Measurements from ENCODE around the gene PIEZO2.

Gene PIEZO2

GRCh38 chr18:10839421-10839820 is 309.9 kb downstream of the PIEZO2 start:
- no peak for DNase-seq

DNA sequence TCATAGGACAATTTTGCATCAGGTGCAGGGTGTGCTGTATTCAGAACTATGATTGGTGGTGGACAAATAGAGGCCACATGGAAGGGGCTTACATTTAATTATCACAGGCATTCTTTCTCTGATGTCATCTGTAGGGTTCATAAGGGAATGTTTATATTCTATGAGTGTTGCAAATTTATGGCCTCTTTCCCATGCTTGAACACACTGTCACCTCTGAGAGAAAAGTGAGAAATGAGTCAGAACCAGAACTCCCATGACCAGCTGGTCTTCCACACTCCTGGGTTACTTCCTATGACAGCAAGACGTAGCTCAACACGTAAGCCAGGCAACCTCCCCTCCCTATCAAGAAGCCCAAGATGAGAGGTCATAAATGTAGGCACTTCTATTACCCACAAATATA is 310.8 kb downstream of the PIEZO2 start:
- no peak for DNase-seq

DNA sequence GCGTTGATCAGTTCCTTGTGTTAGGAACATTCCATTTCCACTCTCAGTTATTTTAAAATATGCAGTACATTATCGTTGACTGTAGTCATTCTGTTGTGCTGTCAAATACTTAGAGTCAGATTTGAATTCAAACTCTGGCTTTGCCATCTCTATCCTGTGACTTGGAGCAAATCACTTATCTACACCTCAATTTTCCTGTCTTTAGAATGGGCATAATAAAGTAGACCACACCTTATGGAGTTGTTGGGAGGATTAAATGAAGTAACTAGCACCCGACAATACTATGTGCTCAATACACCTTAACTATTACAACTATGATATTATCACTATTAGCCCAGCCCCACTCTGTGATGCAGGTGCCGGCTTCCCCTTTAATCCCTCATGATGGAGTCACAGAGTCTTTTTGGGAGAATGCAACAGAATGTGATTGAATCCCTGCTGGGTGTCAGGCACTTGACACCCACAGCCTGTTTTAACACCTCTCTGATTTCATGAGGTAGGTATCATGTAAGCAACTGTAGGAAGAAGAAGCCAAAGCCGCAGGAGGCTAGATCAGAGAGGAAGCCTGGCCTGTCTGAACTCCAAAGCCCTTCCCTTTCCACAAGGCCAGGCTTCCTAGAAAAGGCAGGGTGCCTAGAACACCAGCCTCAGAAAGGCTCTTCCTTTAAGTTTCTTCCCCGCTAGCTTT is 315.1 kb downstream of the PIEZO2 start:
- DNase-seq, result no peak

DNA sequence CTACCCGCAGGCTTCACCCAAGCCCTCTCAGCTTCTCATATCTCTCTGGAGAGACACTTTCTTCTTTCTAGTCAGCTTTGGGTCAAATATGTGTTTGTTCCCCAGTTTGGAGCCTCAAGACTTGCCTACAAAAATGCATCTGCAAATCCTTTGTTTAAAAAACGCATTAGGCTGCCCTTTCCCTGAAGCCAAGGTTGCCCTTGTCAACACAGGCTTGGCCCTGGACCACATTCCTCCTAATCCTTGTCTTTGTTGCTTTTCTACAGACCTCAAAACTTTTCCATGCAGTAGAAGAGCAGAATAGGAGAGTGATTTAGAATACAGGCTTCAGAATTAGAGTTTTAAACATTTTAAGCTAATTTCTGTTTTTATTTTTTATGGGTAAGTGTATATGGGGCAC is 315.7 kb downstream of the PIEZO2 start:
- DNase-seq, result no peak

DNA sequence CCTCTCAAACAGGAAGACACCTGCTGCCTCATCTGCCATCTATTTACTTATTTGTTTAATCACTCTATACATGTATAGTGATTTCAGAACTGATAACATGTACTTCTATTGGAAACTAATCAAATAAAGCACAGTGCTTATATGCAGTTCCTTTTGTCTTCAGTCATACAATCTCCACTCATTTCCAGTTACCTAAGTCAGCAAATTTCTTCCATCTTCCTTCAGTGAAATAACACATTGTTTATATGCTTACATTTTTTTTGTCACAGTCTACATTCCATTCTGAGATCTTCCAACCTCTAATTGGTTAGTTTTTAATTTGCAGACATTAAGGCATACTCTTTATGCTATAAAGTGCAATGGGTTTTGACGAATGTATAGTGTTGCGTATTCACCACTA is 323.0 kb downstream of the PIEZO2 start:
- no peak for DNase-seq

DNA sequence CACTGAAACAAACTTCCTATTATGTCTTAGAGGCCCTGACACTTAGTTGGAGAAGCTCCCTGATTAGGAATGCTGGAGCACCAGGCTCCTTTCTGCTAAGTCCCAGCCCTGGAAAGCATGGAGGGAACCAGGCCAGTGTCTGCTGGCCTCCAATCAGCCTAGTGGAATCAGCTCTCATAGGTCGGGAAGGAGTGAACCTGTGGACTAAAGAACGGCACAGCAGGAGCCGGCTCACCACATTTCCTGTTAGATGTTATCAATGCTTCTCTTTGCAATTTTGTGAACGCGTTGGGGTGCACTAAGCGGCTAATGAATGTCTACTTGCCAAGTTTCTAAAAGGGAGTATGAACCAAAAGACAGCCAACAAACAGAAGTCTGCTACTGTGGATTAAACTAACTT is 326.9 kb downstream of the PIEZO2 start:
- no peak for DNase-seq

GRCh38 chr18:10820681-10821080 is 328.7 kb downstream of the PIEZO2 start:
- DNase-seq, result no peak

DNA sequence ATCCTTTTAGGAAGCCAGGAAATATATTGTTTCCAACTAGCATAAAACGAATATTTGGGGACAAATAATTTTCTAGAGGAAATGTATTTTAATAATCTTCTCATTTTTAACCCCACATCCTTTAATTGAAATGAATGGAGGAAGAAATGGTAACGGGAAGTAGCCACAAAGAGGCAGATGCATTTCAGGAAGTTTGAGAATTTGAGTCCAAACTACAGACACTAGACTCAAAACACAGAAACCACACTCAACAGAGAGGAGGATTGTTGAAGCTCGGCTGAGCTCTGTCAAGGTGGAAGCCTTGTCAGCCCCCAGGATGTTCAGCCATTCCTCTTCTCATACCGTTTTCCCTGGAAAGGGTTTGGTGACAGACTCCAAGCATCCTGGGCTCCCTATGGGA is 335.0 kb downstream of the PIEZO2 start:
- no peak for DNase-seq

DNA sequence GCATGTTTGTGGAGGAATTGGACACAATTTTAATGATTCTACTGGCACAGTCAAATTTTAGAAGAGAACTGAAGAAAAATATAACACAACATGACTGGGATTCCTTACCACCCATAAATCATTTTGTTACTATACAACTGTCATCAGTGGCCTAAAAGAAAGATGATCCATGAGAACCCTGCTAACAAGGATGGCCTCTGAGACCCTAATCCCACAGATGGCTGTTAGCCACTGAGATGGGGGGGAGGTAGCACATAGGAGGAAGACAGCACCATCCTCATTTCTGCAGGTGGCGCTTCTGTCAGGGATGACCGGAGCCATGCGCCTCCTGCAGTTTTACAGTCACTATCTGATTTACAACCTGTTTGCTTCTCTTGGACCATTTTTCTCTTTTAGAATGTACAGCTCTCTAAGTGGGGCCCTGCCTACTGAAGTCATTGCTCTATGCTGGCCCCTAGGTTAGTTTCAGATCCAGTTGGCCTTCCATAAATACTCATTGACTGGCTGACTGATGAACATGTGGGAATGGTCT is 343.7 kb downstream of the PIEZO2 start:
- DNase-seq, result no peak

- no peak for DNase-seq
Observed at GRCh38 chr18:10804126-10804525, 345.2 kb downstream of the PIEZO2 start.

DNA sequence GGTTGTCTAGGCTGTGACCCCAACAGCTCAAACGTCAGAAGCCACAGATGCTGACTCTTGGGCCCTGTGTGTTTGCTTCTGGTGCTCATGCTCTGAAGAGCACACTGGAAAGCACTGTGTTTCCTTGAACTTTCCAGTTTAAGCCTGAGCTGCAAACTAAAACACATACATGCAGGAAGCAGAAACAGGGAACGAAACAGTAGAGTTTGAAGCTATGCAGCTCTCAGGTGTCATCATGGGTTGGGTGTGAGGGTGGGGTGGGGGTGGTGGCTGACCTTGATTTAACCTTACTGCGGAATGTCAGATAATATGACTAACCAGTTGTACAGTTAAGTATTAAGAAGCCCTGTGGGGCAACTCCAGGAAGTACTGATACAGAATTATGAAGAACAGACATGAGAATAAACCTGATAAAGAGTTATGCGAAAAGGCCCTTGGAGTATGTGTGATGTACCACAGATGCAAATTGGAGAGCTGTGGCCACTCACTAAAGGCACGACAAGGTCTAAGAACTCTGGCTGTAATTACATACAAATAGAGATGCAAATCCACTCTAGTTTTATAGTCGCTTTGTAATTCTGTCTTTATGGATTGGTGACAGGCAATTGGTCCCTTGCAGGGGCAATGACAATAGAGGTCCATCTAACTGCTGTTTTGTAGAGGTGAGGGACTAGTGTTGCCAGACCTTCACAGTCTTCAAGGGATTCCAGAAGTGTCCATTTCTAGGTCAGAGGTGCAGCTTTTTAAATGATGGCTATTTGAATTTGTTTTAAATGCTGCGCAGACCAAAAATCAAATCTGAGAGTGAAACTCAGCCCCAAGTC is 350.4 kb downstream of the PIEZO2 start:
- peak; percentile 69 for DNase-seq

DNA sequence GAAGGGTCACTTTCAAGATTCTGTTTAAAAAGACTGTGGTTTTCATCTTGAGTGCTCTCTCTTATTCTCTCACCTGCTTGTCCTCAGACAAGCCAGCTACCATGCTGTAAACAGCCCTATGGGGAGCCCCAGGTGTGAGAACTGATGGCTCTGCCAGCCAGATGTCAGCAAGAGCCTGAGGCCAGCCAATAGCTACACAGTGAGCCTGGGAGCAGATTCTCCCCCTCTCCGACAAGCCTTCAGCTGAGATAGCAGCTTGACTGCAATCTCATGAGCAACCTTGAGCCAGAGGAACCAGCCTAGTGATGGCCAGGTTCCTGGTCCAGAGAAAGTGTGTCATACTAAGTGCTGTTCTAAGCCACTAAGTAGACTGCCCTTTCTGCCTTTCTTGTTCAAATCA is 351.5 kb downstream of the PIEZO2 start:
- no peak for DNase-seq

GRCh38 chr18:10794771-10795170 is 354.6 kb downstream of the PIEZO2 start:
- DNase-seq, result no peak

- no peak for DNase-seq
Observed at GRCh38 chr18:10793730-10794370, 355.5 kb downstream of the PIEZO2 start.

DNA sequence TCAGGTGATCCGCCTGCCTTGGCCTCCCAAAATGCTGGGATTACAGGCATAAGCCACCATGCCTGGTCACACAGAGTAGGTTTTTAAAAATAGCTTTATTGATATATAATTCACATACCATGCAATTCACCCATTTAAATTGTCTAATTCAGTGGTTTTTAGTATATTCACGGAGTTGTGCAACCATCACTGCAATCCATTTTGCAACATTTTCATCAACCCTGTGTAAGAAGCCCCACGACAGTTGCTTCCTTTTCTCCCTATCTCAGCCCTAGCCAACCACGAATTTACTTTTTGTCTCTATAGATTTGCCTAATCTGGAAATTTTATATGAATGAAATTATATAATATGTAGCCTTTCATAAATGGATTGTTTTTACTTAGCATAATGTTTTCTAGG is 357.2 kb downstream of the PIEZO2 start:
- no peak for DNase-seq

DNA sequence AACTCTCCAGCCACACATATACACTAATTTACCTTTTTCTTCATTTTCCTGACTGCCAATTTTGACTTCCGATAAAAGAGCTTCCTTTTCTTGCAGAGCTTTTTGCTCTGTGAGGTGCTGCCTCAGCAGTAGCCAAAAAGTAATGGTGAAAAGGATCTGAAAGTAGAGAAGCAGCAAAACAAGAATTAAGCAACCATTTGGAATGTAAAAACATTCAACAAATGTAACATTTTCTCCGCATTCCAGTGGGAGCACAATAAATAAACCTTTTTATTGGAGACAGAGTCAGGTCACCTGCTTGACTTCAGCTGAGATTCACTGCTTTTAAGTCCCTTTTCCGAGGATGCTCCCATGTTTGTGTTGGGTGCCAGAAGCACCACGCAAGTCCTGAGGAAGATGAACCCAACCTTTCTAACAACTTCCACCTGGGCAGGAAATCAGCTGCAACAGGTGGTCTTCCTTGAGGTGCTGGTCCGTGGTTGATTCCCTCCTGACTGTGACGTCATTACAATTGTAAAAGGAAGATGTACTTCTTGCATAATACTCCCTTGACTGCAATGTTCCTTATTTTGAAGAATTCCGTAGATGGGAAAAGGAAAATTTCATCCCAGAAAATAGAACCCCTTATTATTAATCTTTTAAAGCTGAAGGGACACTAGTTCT is 358.1 kb downstream of the PIEZO2 start:
- no peak for DNase-seq

DNA sequence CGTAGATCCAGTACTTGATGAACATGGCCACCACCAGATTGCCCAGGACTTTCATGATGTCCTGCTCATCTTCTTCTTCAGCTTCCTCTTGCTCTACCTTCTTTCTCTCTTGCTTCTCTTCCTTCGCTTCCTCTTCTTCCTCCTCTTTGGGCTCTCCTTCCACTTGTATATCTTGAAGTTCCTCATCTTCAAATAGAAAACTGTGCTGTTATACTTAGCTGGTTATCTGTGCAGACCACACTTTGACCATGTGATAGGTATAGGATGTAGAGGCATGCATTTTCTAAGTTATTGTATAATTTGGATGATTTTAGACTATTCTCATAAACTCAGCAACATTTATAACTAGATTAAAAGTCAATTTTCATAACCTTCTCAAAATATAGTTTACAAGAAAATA is 360.2 kb downstream of the PIEZO2 start:
- no peak for DNase-seq

DNA sequence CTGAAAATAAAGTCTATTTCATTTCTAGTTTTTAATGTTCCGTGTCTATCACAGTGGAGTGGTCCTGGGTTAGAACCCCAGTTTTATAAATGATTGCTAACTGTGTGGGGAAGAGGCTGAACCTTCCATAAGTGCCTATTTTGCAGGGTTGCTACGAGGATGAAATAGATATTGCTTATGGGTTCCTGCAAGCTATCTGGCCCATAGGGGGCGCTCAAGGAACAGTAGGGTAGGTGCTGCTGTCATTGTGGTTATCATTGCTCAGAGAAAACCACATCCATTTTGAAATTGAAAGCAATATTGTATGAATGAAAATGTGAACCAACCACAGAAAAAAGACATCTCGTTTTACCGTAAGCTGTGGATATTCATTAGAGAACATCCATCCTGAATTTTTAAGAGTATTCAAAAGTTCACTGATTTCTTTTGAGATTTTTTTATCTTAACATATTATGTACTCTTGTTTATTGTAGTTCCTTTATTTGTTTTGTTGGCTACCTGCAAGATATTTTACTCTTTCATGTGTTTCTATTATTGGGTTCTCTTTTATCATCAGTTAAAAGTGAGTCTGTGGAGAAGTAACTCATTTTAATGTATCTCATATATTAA is 362.0 kb downstream of the PIEZO2 start:
- DNase-seq, result peak; percentile 62

- DNase-seq, result no peak
Observed at GRCh38 chr18:10785798-10786197, 363.6 kb downstream of the PIEZO2 start.

- no peak for DNase-seq
Observed at GRCh38 chr18:10784596-10785202, 364.7 kb downstream of the PIEZO2 start.

- DNase-seq, result no peak
Observed at GRCh38 chr18:10783941-10784340, 365.4 kb downstream of the PIEZO2 start.

DNA sequence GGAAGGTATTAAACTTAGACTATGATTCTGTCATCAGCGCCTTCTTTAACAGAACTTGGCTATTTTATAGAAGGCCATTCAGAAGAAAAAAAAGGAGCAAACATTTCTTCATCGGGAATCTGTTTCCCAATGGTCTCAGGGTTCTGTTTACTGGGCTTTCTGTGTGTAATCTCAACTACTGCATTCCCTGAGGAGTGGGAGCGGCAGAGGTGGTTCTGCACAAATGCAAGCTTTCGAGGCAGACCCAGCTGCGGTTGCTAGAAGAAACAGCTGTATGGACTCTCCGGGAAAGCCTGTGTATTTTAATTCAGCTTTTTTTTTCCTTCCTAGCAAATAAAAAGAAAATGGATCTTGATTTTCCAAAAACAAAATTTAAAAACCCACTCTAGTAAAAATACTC is 372.9 kb downstream of the PIEZO2 start:
- DNase-seq, result no peak

Measured in NCI-H226 (cell line).